ENCODE results near the gene ATXN1. TPM values are rescaled to one million over a fixed set of nuclear protein-coding genes. Genes with fewer than 3 reads are reported as not detected.

ATXN1 gene
- total and polyA plus RNA-seq, 2 of the 8 experiments (the other 6 are each of a cell fraction or from before 2014, with no cell fraction given), result 1.6 to 4.0 TPM

DNA sequence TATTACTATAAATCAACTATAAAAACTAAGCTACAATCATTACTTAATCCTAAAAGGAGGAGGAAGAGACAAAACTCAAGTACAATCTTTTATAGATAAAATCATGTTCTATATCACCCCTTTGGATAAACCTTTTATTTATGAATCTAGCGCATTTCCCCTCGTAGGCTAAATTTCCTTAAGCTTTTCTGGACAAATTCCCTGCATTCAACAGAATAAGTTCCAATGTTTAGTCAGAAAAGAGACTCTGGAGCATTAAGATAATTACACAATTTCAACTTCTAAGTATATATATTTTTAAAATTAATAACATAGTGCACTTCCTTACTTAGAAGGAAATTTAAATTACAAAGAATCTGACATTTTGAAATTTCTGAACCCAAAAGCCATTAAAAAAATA, 37.9 kb downstream of the ATXN1 start (continued):
- TF ChIP-seq POU5F1 (IDR thresholded peaks at IDR 0.05; ENCODE audit: low read depth, low read length) (no peak), CHD2 (IDR thresholded peaks at IDR 0.05; ENCODE audit: low read length) (no peak), SIRT6 (IDR thresholded peaks at IDR 0.05; ENCODE audit: low read length) (no peak), SP2 (IDR thresholded peaks at IDR 0.05; ENCODE audit: low read length) (no peak), BCL11A (IDR thresholded peaks at IDR 0.05; ENCODE audit: low read depth in 2 of 2, low read length in 2 of 2) (no peak)
